Measurements from ENCODE around the gene NPR1.

- TF ChIP-seq FOXP4 (CRISPR knock-in tag; IDR thresholded peaks at IDR 0.05) (no peak), ATF2 (CRISPR knock-in tag; IDR thresholded peaks at IDR 0.05; ENCODE audit: borderline replicate concordance, low read depth) (no peak), ZNF138 (CRISPR knock-in tag; conservative IDR thresholded peaks at IDR 0.05) (no peak), NR2C2 (CRISPR knock-in tag; IDR thresholded peaks at IDR 0.05) (no peak)
- TF ChIP-seq, protein P1, sequence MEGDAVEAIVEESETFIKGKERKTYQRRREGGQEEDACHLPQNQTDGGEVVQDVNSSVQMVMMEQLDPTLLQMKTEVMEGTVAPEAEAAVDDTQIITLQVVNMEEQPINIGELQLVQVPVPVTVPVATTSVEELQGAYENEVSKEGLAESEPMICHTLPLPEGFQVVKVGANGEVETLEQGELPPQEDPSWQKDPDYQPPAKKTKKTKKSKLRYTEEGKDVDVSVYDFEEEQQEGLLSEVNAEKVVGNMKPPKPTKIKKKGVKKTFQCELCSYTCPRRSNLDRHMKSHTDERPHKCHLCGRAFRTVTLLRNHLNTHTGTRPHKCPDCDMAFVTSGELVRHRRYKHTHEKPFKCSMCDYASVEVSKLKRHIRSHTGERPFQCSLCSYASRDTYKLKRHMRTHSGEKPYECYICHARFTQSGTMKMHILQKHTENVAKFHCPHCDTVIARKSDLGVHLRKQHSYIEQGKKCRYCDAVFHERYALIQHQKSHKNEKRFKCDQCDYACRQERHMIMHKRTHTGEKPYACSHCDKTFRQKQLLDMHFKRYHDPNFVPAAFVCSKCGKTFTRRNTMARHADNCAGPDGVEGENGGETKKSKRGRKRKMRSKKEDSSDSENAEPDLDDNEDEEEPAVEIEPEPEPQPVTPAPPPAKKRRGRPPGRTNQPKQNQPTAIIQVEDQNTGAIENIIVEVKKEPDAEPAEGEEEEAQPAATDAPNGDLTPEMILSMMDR (IDR thresholded peaks at IDR 0.05): no peak
Observed at GRCh38 chr1:153723687-153724086, 45.2 kb downstream of the NPR1 start.
